Calu3 (cell line): ENCODE data around the gene ZNF282. TPM values are rescaled to one million over a fixed set of nuclear protein-coding genes. Genes with fewer than 3 reads are reported as not detected.
"Not testable (repeated sequence)": the region's sequence is repeated elsewhere in the genome, so short reads cannot be mapped to it uniquely, and the experiment has no call there.

Experiments
- BruUV-seq: library from RNA; stranded (reverse); fragments of 400-500 nt; replicated peaks from 2 replicates; lab custom pipeline; 2021; lab: Mats Ljungman, UMichigan
- CTCF ChIA-PET: fragments of 300-600 bp; sonication (Branson Sonifier 250); formaldehyde crosslinking; loops from one replicate; lab custom pipeline; 2022; ENCODE audit warnings: antibody characterized with exemption; lab: Charles Lee
- DNase-seq: peaks from one replicate; pipeline ENCODE4 v3.0.0; 2022
- H3K27ac Mint-ChIP-seq: one replicate; pipeline ENCODE4 v1.8.0; 2022; ENCODE audit warnings: mixed read lengths; ENCODE audit not compliant: unreplicated experiment
- H3K27me3 Mint-ChIP-seq: one replicate; pipeline ENCODE4 v1.8.0; 2022; ENCODE audit warnings: mixed read lengths; ENCODE audit not compliant: unreplicated experiment
- H3K36me3 Mint-ChIP-seq: one replicate; pipeline ENCODE4 v1.8.0; 2022; ENCODE audit warnings: mild to moderate bottlenecking, moderate library complexity, mixed read lengths; ENCODE audit not compliant: insufficient read depth, unreplicated experiment
- H3K4me1 Mint-ChIP-seq: one replicate; pipeline ENCODE4 v1.8.0; 2022; ENCODE audit warnings: mild to moderate bottlenecking, low read depth, mixed read lengths; ENCODE audit not compliant: unreplicated experiment
- H3K4me3 Mint-ChIP-seq: one replicate; pipeline ENCODE4 v1.8.0; 2022; ENCODE audit warnings: mild to moderate bottlenecking, low read depth, moderate library complexity, mixed read lengths; ENCODE audit not compliant: unreplicated experiment
- H3K9me3 Mint-ChIP-seq: one replicate; pipeline ENCODE4 v1.8.0; 2022; ENCODE audit warnings: low read depth, mixed read lengths; ENCODE audit not compliant: unreplicated experiment
- CTCF ChIP-seq: fragments of 200-600 bp; IDR thresholded peaks from one replicate; pipeline ENCODE4 v1.8.0; 2022; ENCODE audit warnings: antibody characterized with exemption; ENCODE audit not compliant: unreplicated experiment
- intact Hi-C: fragments of 100-400 bp; cut with micrococcal nuclease; formaldehyde crosslinking; loops from one replicate; pipeline ENCODE4 v1.10.0; 2022; ENCODE audit not compliant: unreplicated experiment
- total RNA-seq: library from RNA; stranded (reverse); gene quantifications from 2 replicates; pipeline ENCODE4 v1.2.3, GENCODE V29; 2022

Gene ZNF282
- total RNA-seq, 1 experiment from 2014 or later = 45.2 TPM

- H3K27me3 Mint-ChIP-seq = no peaks in the 10 kb centered on the region
- peaks cover 29% of the 10 kb centered on the region for H3K36me3 Mint-ChIP-seq
- intact Hi-C loops = no loop called here
- no peak for DNase-seq
- H3K9me3 Mint-ChIP-seq = no peaks in the 10 kb centered on the region
- no peak overlapping the region for H3K27ac Mint-ChIP-seq
- BruUV-seq = no TSS peak
- no peak overlapping the region for H3K4me3 Mint-ChIP-seq
- no peak for TF ChIP-seq CTCF
- CTCF ChIA-PET = no interaction called here
- H3K4me1 Mint-ChIP-seq = peaks cover 8% of the 10 kb centered on the region
These were observed 72.4 kb downstream of the ZNF282 start for GRCh38 chr7:149267733-149268132.

- intact Hi-C loops, CTCF ChIA-PET, H3K4me3 Mint-ChIP-seq, H3K4me1 Mint-ChIP-seq, H3K27me3 Mint-ChIP-seq, H3K9me3 Mint-ChIP-seq, BruUV-seq, DNase-seq, H3K27ac Mint-ChIP-seq: not testable (repeated sequence)
- H3K36me3 Mint-ChIP-seq = peaks cover 19% of the 10 kb centered on the region
These were observed 79.1 kb downstream of the ZNF282 start for GRCh38 chr7:149274424-149274823.

Other genes starting within 250 kb of the ZNF282 start
- 332 and 351 TPM in 2 replicates for gene PDIA4, start 167.0 kb upstream of the ZNF282 start, total RNA-seq
- 9.8 and 10.9 TPM in 2 replicates for gene ZNF786, start 104.8 kb upstream of the ZNF282 start, total RNA-seq
- 1.0 and 1.5 TPM in 2 replicates for gene ZNF425, start 69.2 kb upstream of the ZNF282 start, total RNA-seq
- gene ZNF398, start 48.1 kb upstream of the ZNF282 start, total RNA-seq = 14.6 and 17.0 TPM in 2 replicates
- 17.2 and 18.5 TPM in 2 replicates for gene ZNF212, start 44.1 kb downstream of the ZNF282 start, total RNA-seq
- 17.8 and 18.1 TPM in 2 replicates for gene ZNF783, start 66.7 kb downstream of the ZNF282 start, total RNA-seq